ENCODE data around the gene SLC14A1. TPM values are rescaled to one million over a fixed set of nuclear protein-coding genes. Genes with fewer than 3 reads are reported as not detected.

Gene SLC14A1
- polyA plus RNA-seq, 1 donor (not counting 4 experiments of a cell fraction or from before 2014, with no cell fraction given), result not detected

DNA sequence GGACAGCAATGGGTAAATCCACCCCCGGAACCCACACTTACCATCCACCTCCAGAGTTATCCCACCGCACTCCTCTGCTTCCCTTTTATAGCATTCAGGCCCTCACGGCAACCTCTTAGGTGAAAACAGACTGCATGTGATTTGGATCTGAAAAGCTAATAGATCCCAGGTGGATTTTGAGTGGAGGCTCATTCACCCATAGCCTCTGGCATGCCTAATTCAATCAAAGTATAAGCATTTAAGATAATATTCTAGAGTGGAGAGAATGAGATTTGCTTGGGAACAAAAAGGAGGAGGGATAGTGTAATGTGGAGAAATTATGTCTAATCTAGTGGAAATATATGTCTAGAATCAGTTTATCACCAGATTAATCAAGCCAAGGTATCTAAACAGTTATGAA is 17.1 kb downstream of the SLC14A1 start:
- Histone ChIP-seq H3K79me2 (ENCODE audit: control insufficient read depth, insufficient read depth, low read length) (no peaks in the 10 kb centered on the region), H3K4me1 (ENCODE audit: control insufficient read depth, extremely low read depth, insufficient read depth, low read length) (peaks cover 6% of the 10 kb centered on the region), H3K9me1 (ENCODE audit: control insufficient read depth, extremely low read depth, insufficient read depth, low read length) (no peaks in the 10 kb centered on the region), H3K9ac (ENCODE audit: control insufficient read depth, extremely low read depth, insufficient read depth, low read length) (no peak overlapping the region), H3K9me3 (ENCODE audit: control insufficient read depth, low read depth, low read length) (no peaks in the 10 kb centered on the region), H3K27ac (ENCODE audit: control insufficient read depth, insufficient read depth, low read length) (no peak overlapping the region), H4K20me1 (ENCODE audit: control insufficient read depth, extremely low read depth, insufficient read depth, low read length) (no peaks in the 10 kb centered on the region), H3K4me3 (ENCODE audit: control insufficient read depth in 2 of 3, extremely low read depth in 1 of 3, insufficient read depth in 2 of 3, low read depth in 1 of 3, low read length in 3 of 3) (no peak overlapping the region), H3K27me3 (ENCODE audit: control insufficient read depth, extremely low read depth, insufficient read depth, low read length) (no peaks in the 10 kb centered on the region), H3K4me2 (ENCODE audit: control insufficient read depth, extremely low read depth, insufficient read depth, low read depth, low read length) (no peak overlapping the region), H3K36me3 (ENCODE audit: control insufficient read depth in 2 of 2, extremely low read depth in 1 of 2, insufficient read depth in 2 of 2, low read length in 2 of 2) (no peaks in the 10 kb centered on the region), H2AFZ (ENCODE audit: control insufficient read depth, low read length) (no peak overlapping the region)
- TF ChIP-seq, protein P1, sequence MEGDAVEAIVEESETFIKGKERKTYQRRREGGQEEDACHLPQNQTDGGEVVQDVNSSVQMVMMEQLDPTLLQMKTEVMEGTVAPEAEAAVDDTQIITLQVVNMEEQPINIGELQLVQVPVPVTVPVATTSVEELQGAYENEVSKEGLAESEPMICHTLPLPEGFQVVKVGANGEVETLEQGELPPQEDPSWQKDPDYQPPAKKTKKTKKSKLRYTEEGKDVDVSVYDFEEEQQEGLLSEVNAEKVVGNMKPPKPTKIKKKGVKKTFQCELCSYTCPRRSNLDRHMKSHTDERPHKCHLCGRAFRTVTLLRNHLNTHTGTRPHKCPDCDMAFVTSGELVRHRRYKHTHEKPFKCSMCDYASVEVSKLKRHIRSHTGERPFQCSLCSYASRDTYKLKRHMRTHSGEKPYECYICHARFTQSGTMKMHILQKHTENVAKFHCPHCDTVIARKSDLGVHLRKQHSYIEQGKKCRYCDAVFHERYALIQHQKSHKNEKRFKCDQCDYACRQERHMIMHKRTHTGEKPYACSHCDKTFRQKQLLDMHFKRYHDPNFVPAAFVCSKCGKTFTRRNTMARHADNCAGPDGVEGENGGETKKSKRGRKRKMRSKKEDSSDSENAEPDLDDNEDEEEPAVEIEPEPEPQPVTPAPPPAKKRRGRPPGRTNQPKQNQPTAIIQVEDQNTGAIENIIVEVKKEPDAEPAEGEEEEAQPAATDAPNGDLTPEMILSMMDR (optimal IDR thresholded peaks at IDR 0.05 in 1 of 3, IDR thresholded peaks at IDR 0.05 in 1 of 3, conservative IDR thresholded peaks at IDR 0.05 in 1 of 3; ENCODE audit: extremely low read depth in 1 of 3, insufficient read depth in 2 of 3, low read length in 3 of 3), result no peak
- no peak for TF ChIP-seq EZH2 (IDR thresholded peaks at IDR 0.05; ENCODE audit: low read length)
- DNase-seq (ENCODE audit: low read depth, low spot score) (no peak), FAIRE-seq (no peak)
- dilution Hi-C loops (cut with MboI; ENCODE audit: extremely low pct_ligation_motif_present, low sequenced_read_pairs), result no loop called here

DNA sequence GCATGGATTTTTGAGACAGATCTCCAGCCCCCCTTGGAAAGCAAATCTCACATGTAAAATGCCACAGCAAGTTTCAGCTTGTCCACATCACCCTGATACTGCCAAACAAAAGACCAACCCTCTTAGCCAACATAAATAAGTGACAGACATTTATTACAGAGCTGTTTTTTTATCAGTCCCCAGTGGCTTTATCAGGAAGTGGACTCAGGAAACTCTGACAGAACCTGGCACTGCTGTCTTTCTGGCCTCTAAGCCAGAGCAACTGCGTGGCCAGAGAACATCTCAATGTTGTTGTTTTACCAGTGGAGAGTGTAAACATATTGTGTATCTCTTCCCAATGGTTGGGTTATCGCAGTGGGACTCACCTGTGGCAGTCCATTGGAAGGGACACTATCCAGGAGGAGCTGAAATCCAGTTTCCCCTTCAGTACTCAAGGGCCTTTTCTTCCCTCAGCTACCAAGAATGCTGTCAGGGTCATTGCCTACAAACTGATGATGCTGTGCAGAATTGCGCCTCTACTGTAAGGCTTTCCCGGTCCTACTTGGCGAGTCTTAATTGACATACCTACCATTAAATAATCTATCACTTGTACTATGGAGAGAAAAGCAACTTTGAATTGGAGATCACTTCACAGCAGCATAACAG is 22.0 kb downstream of the SLC14A1 start:
- TF ChIP-seq EZH2 (IDR thresholded peaks at IDR 0.05; ENCODE audit: low read length), result no peak
- TF ChIP-seq, protein P1 (optimal IDR thresholded peaks at IDR 0.05 in 1 of 3, IDR thresholded peaks at IDR 0.05 in 1 of 3, conservative IDR thresholded peaks at IDR 0.05 in 1 of 3; ENCODE audit: extremely low read depth in 1 of 3, insufficient read depth in 2 of 3, low read length in 3 of 3), result no peak
- H3K9me3 ChIP-seq (ENCODE audit: control insufficient read depth, low read depth, low read length), result no peaks in the 10 kb centered on the region
- peaks cover 7% of the 10 kb centered on the region for H3K4me1 ChIP-seq (ENCODE audit: control insufficient read depth, extremely low read depth, insufficient read depth, low read length)
- no peaks in the 10 kb centered on the region for H3K27me3 ChIP-seq (ENCODE audit: control insufficient read depth, extremely low read depth, insufficient read depth, low read length)
- H3K9ac ChIP-seq (ENCODE audit: control insufficient read depth, extremely low read depth, insufficient read depth, low read length), result no peak overlapping the region
- no peak overlapping the region for H3K4me2 ChIP-seq (ENCODE audit: control insufficient read depth, extremely low read depth, insufficient read depth, low read depth, low read length)
- no peak for DNase-seq (ENCODE audit: low read depth, low spot score)
- no peak overlapping the region for H3K27ac ChIP-seq (ENCODE audit: control insufficient read depth, insufficient read depth, low read length)
- H3K4me3 ChIP-seq (ENCODE audit: control insufficient read depth in 2 of 3, extremely low read depth in 1 of 3, insufficient read depth in 2 of 3, low read depth in 1 of 3, low read length in 3 of 3), result no peak overlapping the region
- no peaks in the 10 kb centered on the region for H3K9me1 ChIP-seq (ENCODE audit: control insufficient read depth, extremely low read depth, insufficient read depth, low read length)
- FAIRE-seq, result no peak
- no peaks in the 10 kb centered on the region for H4K20me1 ChIP-seq (ENCODE audit: control insufficient read depth, extremely low read depth, insufficient read depth, low read length)
- no peaks in the 10 kb centered on the region for H3K36me3 ChIP-seq (ENCODE audit: control insufficient read depth in 2 of 2, extremely low read depth in 1 of 2, insufficient read depth in 2 of 2, low read length in 2 of 2)
- H2AFZ ChIP-seq (ENCODE audit: control insufficient read depth, low read length), result peak overlapping the region; percentile 7
- dilution Hi-C loops (cut with MboI; ENCODE audit: extremely low pct_ligation_motif_present, low sequenced_read_pairs), result no loop called here
- no peaks in the 10 kb centered on the region for H3K79me2 ChIP-seq (ENCODE audit: control insufficient read depth, insufficient read depth, low read length)
